Measurements from ENCODE around the gene BRAF. TPM values are rescaled to one million over a fixed set of nuclear protein-coding genes. Genes with fewer than 3 reads are reported as not detected.

BRAF gene
- total RNA-seq, 4 donors from 2014 or later = 37.1 to 56.9 (median 45.3) TPM

GRCh38 chr7:140923358-140924006 lies 1.2 kb downstream of the BRAF start:
- TF ChIP-seq CTCF (IDR thresholded peaks at IDR 0.05; ENCODE audit: low read depth) = no peak

- TF ChIP-seq CTCF (IDR thresholded peaks at IDR 0.05; ENCODE audit: low read depth) = no peak
Observed at GRCh38 chr7:140922741-140923345, 1.9 kb downstream of the BRAF start.

GRCh38 chr7:140920745-140921144 lies 4.0 kb downstream of the BRAF start:
- no peak for TF ChIP-seq CTCF (IDR thresholded peaks at IDR 0.05; ENCODE audit: low read depth)

- no peak for TF ChIP-seq CTCF (IDR thresholded peaks at IDR 0.05; ENCODE audit: low read depth)
Observed at GRCh38 chr7:140918236-140918635, 6.5 kb downstream of the BRAF start.

GRCh38 chr7:140917258-140917657 lies 7.5 kb downstream of the BRAF start:
- no peak for TF ChIP-seq CTCF (IDR thresholded peaks at IDR 0.05; ENCODE audit: low read depth)

GRCh38 chr7:140915935-140916555 lies 8.7 kb downstream of the BRAF start:
- TF ChIP-seq CTCF (IDR thresholded peaks at IDR 0.05; ENCODE audit: low read depth) = no peak

GRCh38 chr7:140914083-140914482 lies 10.6 kb downstream of the BRAF start:
- TF ChIP-seq CTCF (IDR thresholded peaks at IDR 0.05; ENCODE audit: low read depth) = no peak
